Breast epithelium (tissue), 3 donors: ENCODE data around the gene FIZ1.

Source experiments
- POLR2AphosphoS5 ChIP-seq, 3 donors: sonication (generic); formaldehyde crosslinking; IDR thresholded peaks; one replicate each; pipeline ENCODE4 v1.6.1; 2017; ENCODE audit warnings: antibody characterized with exemption in 3 of 3
- TF ChIP-seq, protein P1 (sequence below), 3 donors: fragments of 450-650 bp; IDR thresholded peaks; one replicate each; pipeline ENCODE4 v1.5.1; 2016 to 2017; ENCODE audit warnings: antibody characterized with exemption in 3 of 3, mild to moderate bottlenecking in 3 of 3, moderate library complexity in 3 of 3

DNA sequence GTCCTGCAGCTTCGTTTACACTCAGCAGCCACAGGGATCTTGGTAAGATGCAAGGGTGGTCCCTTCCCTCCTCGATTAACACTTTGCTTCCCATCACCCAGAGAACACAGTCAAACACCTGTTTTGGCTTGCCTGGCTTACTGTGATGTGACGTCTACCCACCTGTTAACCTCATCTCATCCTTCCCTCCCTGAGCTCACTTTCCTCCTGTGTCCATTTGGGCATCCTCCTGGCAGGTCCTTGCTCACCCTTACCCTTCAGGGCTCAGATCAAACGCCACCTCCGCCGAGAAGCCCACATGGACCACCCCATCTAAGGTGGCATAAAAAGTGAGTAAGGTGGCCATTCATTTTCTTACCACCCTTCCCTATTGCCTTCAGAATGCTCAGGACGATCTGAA is 9.2 kb downstream of the FIZ1 start:
- TF ChIP-seq, protein P1, sequence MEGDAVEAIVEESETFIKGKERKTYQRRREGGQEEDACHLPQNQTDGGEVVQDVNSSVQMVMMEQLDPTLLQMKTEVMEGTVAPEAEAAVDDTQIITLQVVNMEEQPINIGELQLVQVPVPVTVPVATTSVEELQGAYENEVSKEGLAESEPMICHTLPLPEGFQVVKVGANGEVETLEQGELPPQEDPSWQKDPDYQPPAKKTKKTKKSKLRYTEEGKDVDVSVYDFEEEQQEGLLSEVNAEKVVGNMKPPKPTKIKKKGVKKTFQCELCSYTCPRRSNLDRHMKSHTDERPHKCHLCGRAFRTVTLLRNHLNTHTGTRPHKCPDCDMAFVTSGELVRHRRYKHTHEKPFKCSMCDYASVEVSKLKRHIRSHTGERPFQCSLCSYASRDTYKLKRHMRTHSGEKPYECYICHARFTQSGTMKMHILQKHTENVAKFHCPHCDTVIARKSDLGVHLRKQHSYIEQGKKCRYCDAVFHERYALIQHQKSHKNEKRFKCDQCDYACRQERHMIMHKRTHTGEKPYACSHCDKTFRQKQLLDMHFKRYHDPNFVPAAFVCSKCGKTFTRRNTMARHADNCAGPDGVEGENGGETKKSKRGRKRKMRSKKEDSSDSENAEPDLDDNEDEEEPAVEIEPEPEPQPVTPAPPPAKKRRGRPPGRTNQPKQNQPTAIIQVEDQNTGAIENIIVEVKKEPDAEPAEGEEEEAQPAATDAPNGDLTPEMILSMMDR (IDR thresholded peaks at IDR 0.05) = no peak
- TF ChIP-seq POLR2AphosphoS5 (IDR thresholded peaks at IDR 0.05) = no peak
